ENCODE results near the gene RFX3.

GRCh38 chr9:3515405-3515804 lies 10.4 kb downstream of the RFX3 start:
- TF ChIP-seq, protein P1, sequence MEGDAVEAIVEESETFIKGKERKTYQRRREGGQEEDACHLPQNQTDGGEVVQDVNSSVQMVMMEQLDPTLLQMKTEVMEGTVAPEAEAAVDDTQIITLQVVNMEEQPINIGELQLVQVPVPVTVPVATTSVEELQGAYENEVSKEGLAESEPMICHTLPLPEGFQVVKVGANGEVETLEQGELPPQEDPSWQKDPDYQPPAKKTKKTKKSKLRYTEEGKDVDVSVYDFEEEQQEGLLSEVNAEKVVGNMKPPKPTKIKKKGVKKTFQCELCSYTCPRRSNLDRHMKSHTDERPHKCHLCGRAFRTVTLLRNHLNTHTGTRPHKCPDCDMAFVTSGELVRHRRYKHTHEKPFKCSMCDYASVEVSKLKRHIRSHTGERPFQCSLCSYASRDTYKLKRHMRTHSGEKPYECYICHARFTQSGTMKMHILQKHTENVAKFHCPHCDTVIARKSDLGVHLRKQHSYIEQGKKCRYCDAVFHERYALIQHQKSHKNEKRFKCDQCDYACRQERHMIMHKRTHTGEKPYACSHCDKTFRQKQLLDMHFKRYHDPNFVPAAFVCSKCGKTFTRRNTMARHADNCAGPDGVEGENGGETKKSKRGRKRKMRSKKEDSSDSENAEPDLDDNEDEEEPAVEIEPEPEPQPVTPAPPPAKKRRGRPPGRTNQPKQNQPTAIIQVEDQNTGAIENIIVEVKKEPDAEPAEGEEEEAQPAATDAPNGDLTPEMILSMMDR (IDR thresholded peaks at IDR 0.05; ENCODE audit: extremely low read depth in 1 of 2, insufficient read depth in 1 of 2, low read depth in 1 of 2, low read length in 2 of 2) = no peak
- TF ChIP-seq POLR2A (IDR thresholded peaks at IDR 0.05; ENCODE audit: low read depth, low read length) (no peak), MAX (IDR thresholded peaks at IDR 0.05; ENCODE audit: insufficient read depth, insufficient read length) (no peak), EZH2 (IDR thresholded peaks at IDR 0.05; ENCODE audit: borderline replicate concordance, low read depth, low read length, severe bottlenecking) (no peak), MYC (IDR thresholded peaks at IDR 0.05; ENCODE audit: low read depth, low read length) (no peak), POLR2AphosphoS5 (IDR thresholded peaks at IDR 0.05; ENCODE audit: insufficient read depth, low read depth, low read length) (no peak), JUN (IDR thresholded peaks at IDR 0.05; ENCODE audit: borderline replicate concordance, insufficient read depth, insufficient read length, low read depth) (no peak), GATA2 (IDR thresholded peaks at IDR 0.05; ENCODE audit: insufficient read depth, insufficient read length, low read depth, low read length) (no peak), FOS (IDR thresholded peaks at IDR 0.05; ENCODE audit: borderline replicate concordance, insufficient read depth, low read length) (no peak)
